Neural cell (in vitro differentiated cells): ENCODE results near the gene PPFIA4. TPM values are rescaled to one million over a fixed set of nuclear protein-coding genes. Genes with fewer than 3 reads are reported as not detected.

Experiments used
- H2AFZ ChIP-seq: fragments of 200-600, 300-800 bp; sonication (generic), shearing (Covaris generic); 2 replicates; pipeline ENCODE4 v1.6.0; 2014; ENCODE audit warnings: low read depth, mild to moderate bottlenecking, antibody characterized with exemption, low read length, moderate library complexity
- H3F3A ChIP-seq: fragments of 200-600 bp; shearing (Covaris generic); 2 replicates; pipeline ENCODE4 v1.6.1; 2016; ENCODE audit warnings: mild to moderate bottlenecking, moderate library complexity, mixed read lengths, antibody characterized with exemption, low read length; ENCODE audit not compliant: insufficient read depth, poor library complexity, severe bottlenecking
- H3K27ac ChIP-seq: fragments of 200-600, 300-800 bp; sonication (generic), shearing (Covaris generic); 2 replicates; pipeline ENCODE4 v1.5.1; 2014; ENCODE audit warnings: mild to moderate bottlenecking, low read length, moderate library complexity
- H3K27me3 ChIP-seq: fragments of 300-800, 200-600 bp; sonication (generic), shearing (Covaris generic); 2 replicates; pipeline ENCODE4 v1.6.0; 2014; ENCODE audit warnings: mild to moderate bottlenecking, low read depth, low read length, moderate library complexity; ENCODE audit not compliant: insufficient read depth
- H3K36me3 ChIP-seq: fragments of 300-800, 200-600 bp; sonication (generic), shearing (Covaris generic); 2 replicates; pipeline ENCODE4 v1.5.1; 2014; ENCODE audit warnings: mild to moderate bottlenecking, antibody characterized with exemption, low read length, moderate library complexity; ENCODE audit not compliant: insufficient read depth
- H3K4me2 ChIP-seq: fragments of 300-800, 200-600 bp; sonication (generic), shearing (Covaris generic); 2 replicates; pipeline ENCODE4 v1.6.0; 2014; ENCODE audit warnings: mild to moderate bottlenecking, low read length
- H3K4me3 ChIP-seq: fragments of 300-800, 200-600 bp; sonication (generic), shearing (Covaris generic); 2 replicates; pipeline ENCODE4 v1.5.1; 2014; ENCODE audit warnings: mild to moderate bottlenecking, low read length, moderate library complexity
- H3K79me2 ChIP-seq: fragments of 200-600 bp; shearing (Covaris generic); replicated peaks from 2 replicates; pipeline ENCODE4 v1.6.0; 2014; ENCODE audit warnings: mild to moderate bottlenecking, low read length, moderate library complexity; ENCODE audit not compliant: insufficient read depth
- H3K9ac ChIP-seq: fragments of 300-800, 200-600 bp; sonication (generic), shearing (Covaris generic); 2 replicates; pipeline ENCODE4 v1.6.1; 2016; ENCODE audit warnings: mild to moderate bottlenecking, low read length, mixed read lengths
- H3K9me2 ChIP-seq: fragments of 200-600 bp; shearing (Covaris generic); 2 replicates; pipeline ENCODE4 v1.6.1; 2016; ENCODE audit warnings: mild to moderate bottlenecking, low read length, mixed read lengths; ENCODE audit not compliant: insufficient read depth
- H3K9me3 ChIP-seq: fragments of 200-600, 300-800 bp; sonication (generic), shearing (Covaris generic); 2 replicates; pipeline ENCODE4 v1.6.1; 2016; ENCODE audit warnings: mild to moderate bottlenecking, mixed run types, low read length, moderate library complexity, mixed read lengths
- H4K20me1 ChIP-seq: fragments of 200-600 bp; shearing (Covaris generic); 2 replicates; pipeline ENCODE4 v1.6.1; 2016; ENCODE audit warnings: mild to moderate bottlenecking, mixed run types; ENCODE audit not compliant: insufficient read depth
- EP300 ChIP-seq: fragments of 450-650 bp; conservative IDR thresholded peaks from 2 replicates; pipeline ENCODE4 v1.6.1; 2014; ENCODE audit warnings: antibody characterized with exemption, mild to moderate bottlenecking, moderate library complexity; ENCODE audit not compliant: poor library complexity, severe bottlenecking
- EZH2 ChIP-seq: fragments of 200-600, 300-800 bp; shearing (Covaris generic), sonication (generic); IDR thresholded peaks from 2 replicates; pipeline ENCODE4 v1.6.1; 2014; ENCODE audit warnings: antibody characterized with exemption, low read length, borderline replicate concordance, mild to moderate bottlenecking; ENCODE audit not compliant: insufficient read depth, poor library complexity, severe bottlenecking
- MXI1 ChIP-seq: fragments of 450-650 bp; conservative IDR thresholded peaks from 2 replicates; pipeline ENCODE4 v1.6.1; 2014; ENCODE audit warnings: antibody characterized with exemption, mild to moderate bottlenecking; ENCODE audit not compliant: poor library complexity, severe bottlenecking
- POLR2AphosphoS5 ChIP-seq: IDR thresholded peaks from 2 replicates; pipeline ENCODE4 v1.6.1; 2012
- RAD21 ChIP-seq: fragments of 450-650 bp; conservative IDR thresholded peaks from 2 replicates; pipeline ENCODE4 v1.6.1; 2014; ENCODE audit warnings: antibody characterized with exemption, mild to moderate bottlenecking, moderate library complexity
- SMC3 ChIP-seq: fragments of 450-650 bp; conservative IDR thresholded peaks from 2 replicates; pipeline ENCODE4 v1.6.1; 2014; ENCODE audit warnings: antibody characterized with exemption, mild to moderate bottlenecking, moderate library complexity; ENCODE audit not compliant: poor library complexity
- TAF1 ChIP-seq: IDR thresholded peaks from 2 replicates; pipeline ENCODE4 v1.6.1; 2012; ENCODE audit warnings: low read depth
- polyA plus RNA-seq: library from polyadenylated mRNA; depleted of rRNA; stranded (reverse); fragments of >200 nt; gene quantifications from 2 replicates; pipeline ENCODE4 v1.2.3, GENCODE V29; 2014
- TF ChIP-seq, protein P1 (sequence below): fragments of 450-650 bp; IDR thresholded peaks from 2 replicates; pipeline ENCODE4 v1.5.1; 2014; ENCODE audit warnings: antibody characterized with exemption, mild to moderate bottlenecking, moderate library complexity; ENCODE audit not compliant: poor library complexity, severe bottlenecking
- TF ChIP-seq, protein P2 (sequence below): IDR thresholded peaks from 2 replicates; pipeline ENCODE4 v1.6.1; 2012; ENCODE audit warnings: borderline replicate concordance

Gene PPFIA4
- polyA plus RNA-seq, 1 donor from 2014 or later = 1.6 TPM

DNA sequence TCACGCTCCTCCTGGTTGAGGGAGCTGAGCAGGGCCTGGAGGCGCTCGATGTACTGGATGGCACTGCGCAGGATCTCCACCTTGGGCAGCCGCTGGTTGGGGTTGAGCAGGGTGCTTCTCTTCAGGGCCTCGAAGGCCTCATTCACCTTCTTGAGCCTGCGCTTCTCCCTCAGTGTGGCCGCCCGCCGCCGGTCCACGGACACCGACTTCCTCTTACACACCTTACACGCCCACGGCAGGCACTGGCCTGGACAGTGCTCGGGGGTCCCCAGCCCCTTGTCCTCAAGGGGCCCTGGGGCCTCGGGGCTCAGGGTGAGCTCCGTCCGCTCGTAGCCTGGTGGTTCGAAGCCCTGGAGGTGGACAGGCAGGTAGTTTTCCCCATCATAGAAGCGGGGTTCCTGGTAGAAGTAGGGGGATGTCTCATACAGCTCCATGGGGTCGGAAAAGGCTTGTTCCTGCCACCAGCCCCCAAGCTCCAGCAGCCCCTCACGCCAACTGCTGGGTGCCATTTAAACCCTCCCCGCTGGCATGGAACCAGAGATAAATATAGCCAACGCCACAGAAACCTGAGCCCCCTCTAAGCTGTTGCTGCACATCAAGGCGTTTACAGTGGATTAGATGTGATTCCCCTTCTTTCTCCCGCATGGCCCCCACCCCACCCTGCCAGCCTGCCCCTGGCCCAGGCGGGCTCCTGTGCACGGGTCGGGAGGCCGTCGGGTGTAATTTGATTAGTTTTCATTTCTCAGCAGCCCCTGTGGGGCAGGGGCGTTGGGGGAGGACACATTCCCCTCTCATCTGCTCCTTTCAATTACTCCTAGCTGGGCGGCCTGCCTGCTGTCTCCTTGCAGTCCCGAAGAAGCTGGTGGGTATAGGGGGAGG, 59.5 kb downstream of the PPFIA4 start, which contains the start of gene MYOG:
Gene MYOG, minus strand, starts transcription at position 485 of the 879 bp plus-strand sequence. Its CDS starts 51 bp downstream, at position 434.
- Histone ChIP-seq H3K9me2 (no peaks in the 10 kb centered on the region), H2AFZ (no peak within 1 kb of the TSS), H4K20me1 (no peaks in the 10 kb centered on the region), H3K4me2 (no peak within 1 kb of the TSS), H3K36me3 (no peaks in the 10 kb centered on the region), H3K4me3 (no peak within 1 kb of the TSS), H3K27me3 (no peaks in the 10 kb centered on the region), H3F3A (no peaks in the 10 kb centered on the region), H3K27ac (no peak within 1 kb of the TSS), H3K9ac (no peak within 1 kb of the TSS), H3K9me3 (no peaks in the 10 kb centered on the region), H3K79me2 (no peaks in the 10 kb centered on the region)
- TF ChIP-seq RAD21 (no peak), POLR2AphosphoS5 (no peak), EZH2 (no peak), MXI1 (no peak), EP300 (no peak), TAF1 (no peak), SMC3 (no peak)
- TF ChIP-seq, protein P1, sequence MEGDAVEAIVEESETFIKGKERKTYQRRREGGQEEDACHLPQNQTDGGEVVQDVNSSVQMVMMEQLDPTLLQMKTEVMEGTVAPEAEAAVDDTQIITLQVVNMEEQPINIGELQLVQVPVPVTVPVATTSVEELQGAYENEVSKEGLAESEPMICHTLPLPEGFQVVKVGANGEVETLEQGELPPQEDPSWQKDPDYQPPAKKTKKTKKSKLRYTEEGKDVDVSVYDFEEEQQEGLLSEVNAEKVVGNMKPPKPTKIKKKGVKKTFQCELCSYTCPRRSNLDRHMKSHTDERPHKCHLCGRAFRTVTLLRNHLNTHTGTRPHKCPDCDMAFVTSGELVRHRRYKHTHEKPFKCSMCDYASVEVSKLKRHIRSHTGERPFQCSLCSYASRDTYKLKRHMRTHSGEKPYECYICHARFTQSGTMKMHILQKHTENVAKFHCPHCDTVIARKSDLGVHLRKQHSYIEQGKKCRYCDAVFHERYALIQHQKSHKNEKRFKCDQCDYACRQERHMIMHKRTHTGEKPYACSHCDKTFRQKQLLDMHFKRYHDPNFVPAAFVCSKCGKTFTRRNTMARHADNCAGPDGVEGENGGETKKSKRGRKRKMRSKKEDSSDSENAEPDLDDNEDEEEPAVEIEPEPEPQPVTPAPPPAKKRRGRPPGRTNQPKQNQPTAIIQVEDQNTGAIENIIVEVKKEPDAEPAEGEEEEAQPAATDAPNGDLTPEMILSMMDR = no peak
- TF ChIP-seq, protein P2, sequence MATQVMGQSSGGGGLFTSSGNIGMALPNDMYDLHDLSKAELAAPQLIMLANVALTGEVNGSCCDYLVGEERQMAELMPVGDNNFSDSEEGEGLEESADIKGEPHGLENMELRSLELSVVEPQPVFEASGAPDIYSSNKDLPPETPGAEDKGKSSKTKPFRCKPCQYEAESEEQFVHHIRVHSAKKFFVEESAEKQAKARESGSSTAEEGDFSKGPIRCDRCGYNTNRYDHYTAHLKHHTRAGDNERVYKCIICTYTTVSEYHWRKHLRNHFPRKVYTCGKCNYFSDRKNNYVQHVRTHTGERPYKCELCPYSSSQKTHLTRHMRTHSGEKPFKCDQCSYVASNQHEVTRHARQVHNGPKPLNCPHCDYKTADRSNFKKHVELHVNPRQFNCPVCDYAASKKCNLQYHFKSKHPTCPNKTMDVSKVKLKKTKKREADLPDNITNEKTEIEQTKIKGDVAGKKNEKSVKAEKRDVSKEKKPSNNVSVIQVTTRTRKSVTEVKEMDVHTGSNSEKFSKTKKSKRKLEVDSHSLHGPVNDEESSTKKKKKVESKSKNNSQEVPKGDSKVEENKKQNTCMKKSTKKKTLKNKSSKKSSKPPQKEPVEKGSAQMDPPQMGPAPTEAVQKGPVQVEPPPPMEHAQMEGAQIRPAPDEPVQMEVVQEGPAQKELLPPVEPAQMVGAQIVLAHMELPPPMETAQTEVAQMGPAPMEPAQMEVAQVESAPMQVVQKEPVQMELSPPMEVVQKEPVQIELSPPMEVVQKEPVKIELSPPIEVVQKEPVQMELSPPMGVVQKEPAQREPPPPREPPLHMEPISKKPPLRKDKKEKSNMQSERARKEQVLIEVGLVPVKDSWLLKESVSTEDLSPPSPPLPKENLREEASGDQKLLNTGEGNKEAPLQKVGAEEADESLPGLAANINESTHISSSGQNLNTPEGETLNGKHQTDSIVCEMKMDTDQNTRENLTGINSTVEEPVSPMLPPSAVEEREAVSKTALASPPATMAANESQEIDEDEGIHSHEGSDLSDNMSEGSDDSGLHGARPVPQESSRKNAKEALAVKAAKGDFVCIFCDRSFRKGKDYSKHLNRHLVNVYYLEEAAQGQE = no peak

DNA sequence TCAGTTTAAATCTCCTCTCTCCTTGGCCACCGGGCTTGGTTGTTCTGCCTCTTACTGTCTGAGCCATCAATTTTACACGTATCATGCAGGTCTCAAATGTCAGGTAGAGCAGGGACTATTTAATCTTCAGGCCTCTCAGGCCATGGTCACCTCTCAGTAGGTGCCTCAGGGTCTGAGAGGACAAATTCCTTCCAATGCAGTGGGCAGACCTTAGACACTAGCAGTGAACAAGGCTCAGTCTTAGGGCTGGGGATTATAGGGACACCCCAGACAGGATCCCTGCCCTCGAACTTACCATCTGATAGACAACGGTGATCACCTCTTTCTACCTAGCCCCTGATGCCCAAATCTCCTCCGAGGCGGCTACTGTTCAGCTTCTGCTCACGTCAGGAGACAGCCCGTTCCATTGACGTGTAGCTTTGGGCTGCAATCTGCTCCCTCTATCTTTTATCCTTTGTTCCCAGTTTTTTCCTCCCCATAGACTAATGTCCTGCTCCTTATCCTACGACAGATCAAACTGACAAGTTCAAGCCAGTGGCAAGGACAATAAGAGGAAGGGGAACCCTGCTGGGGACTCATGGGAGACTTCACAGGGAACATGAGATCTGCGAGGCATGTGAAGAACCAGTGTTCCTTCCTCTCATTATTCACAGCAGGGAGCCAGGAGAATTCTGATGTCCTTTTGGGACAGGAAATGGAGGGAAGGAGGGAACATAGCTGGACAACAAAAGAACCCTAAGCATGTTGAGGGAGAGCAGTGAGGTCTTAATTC, 60.9 kb downstream of the PPFIA4 start:
- H3F3A ChIP-seq = no peaks in the 10 kb centered on the region
- no peak overlapping the region for H3K9ac ChIP-seq
- H4K20me1 ChIP-seq = no peaks in the 10 kb centered on the region
- no peaks in the 10 kb centered on the region for H3K9me2 ChIP-seq
- no peak overlapping the region for H3K27ac ChIP-seq
- TF ChIP-seq POLR2AphosphoS5 = no peak
- no peak for TF ChIP-seq RAD21
- TF ChIP-seq, protein P2 = no peak
- TF ChIP-seq EP300 = no peak
- no peak for TF ChIP-seq EZH2
- TF ChIP-seq MXI1 = no peak
- TF ChIP-seq SMC3 = no peak
- TF ChIP-seq, protein P1 = no peak
- no peak for TF ChIP-seq TAF1
- no peak overlapping the region for H3K4me3 ChIP-seq
- H3K9me3 ChIP-seq = no peaks in the 10 kb centered on the region
- H2AFZ ChIP-seq = no peak overlapping the region
- no peaks in the 10 kb centered on the region for H3K79me2 ChIP-seq
- H3K4me2 ChIP-seq = no peak overlapping the region
- H3K36me3 ChIP-seq = no peaks in the 10 kb centered on the region
- H3K27me3 ChIP-seq = no peaks in the 10 kb centered on the region
